T-helper 1 cell treated with Interleukin-12 subunit alpha and Interleukin-12 subunit beta and Interleukin-4 antibody, amounts not matched to agents 30 μg/mL and 1 μg/mL, for 36 hours (primary cell): Measurements from ENCODE around the gene SYNGR1.

ENCODE experiments used
- H3K27ac Mint-ChIP-seq: one replicate; pipeline ENCODE4 v1.8.0; 2021; ENCODE audit warnings: mild to moderate bottlenecking, mixed read lengths
- H3K27me3 Mint-ChIP-seq: one replicate; pipeline ENCODE4 v1.8.0; 2021; ENCODE audit warnings: low read depth, mixed read lengths
- H3K36me3 Mint-ChIP-seq: one replicate; pipeline ENCODE4 v1.8.0; 2021; ENCODE audit warnings: low read depth, mixed read lengths
- H3K4me1 Mint-ChIP-seq: one replicate; pipeline ENCODE4 v1.8.0; 2021; ENCODE audit warnings: low read depth, mixed read lengths
- H3K4me3 Mint-ChIP-seq: one replicate; pipeline ENCODE4 v1.8.0; 2021; ENCODE audit warnings: mild to moderate bottlenecking, moderate library complexity, mixed read lengths
- H3K9me3 Mint-ChIP-seq: one replicate; pipeline ENCODE4 v1.8.0; 2021; ENCODE audit warnings: mixed read lengths

The SYNGR1 gene

GRCh38 chr22:39429916-39430575 is 80.3 kb downstream of the SYNGR1 start:
- Mint-ChIP-seq H3K27me3 (no peaks in the 10 kb centered on the region), H3K4me1 (no peaks in the 10 kb centered on the region), H3K4me3 (no peak overlapping the region), H3K9me3 (no peaks in the 10 kb centered on the region), H3K36me3 (peaks cover 4% of the 10 kb centered on the region), H3K27ac (no peak overlapping the region)

GRCh38 chr22:39430576-39431150 is 80.9 kb downstream of the SYNGR1 start:
- Mint-ChIP-seq H3K9me3 (no peaks in the 10 kb centered on the region), H3K36me3 (peaks cover 4% of the 10 kb centered on the region), H3K4me3 (no peak overlapping the region), H3K4me1 (no peaks in the 10 kb centered on the region), H3K27me3 (no peaks in the 10 kb centered on the region), H3K27ac (no peak overlapping the region)

- no peaks in the 10 kb centered on the region for H3K9me3 Mint-ChIP-seq
- no peaks in the 10 kb centered on the region for H3K4me1 Mint-ChIP-seq
- peaks cover 4% of the 10 kb centered on the region for H3K36me3 Mint-ChIP-seq
- no peak overlapping the region for H3K27ac Mint-ChIP-seq
- no peaks in the 10 kb centered on the region for H3K27me3 Mint-ChIP-seq
- H3K4me3 Mint-ChIP-seq = no peak overlapping the region
These were observed 81.5 kb downstream of the SYNGR1 start for GRCh38 chr22:39431216-39431801.

- Mint-ChIP-seq H3K4me1 (no peaks in the 10 kb centered on the region), H3K9me3 (no peaks in the 10 kb centered on the region), H3K36me3 (peaks cover 4% of the 10 kb centered on the region), H3K27ac (no peak overlapping the region), H3K4me3 (no peak overlapping the region), H3K27me3 (no peaks in the 10 kb centered on the region)
These were observed 82.0 kb downstream of the SYNGR1 start for GRCh38 chr22:39431821-39432251.

- H3K27ac Mint-ChIP-seq = no peak overlapping the region
- peaks cover 2% of the 10 kb centered on the region for H3K36me3 Mint-ChIP-seq
- no peaks in the 10 kb centered on the region for H3K27me3 Mint-ChIP-seq
- H3K9me3 Mint-ChIP-seq = no peaks in the 10 kb centered on the region
- peaks cover 3% of the 10 kb centered on the region for H3K4me1 Mint-ChIP-seq
- no peak overlapping the region for H3K4me3 Mint-ChIP-seq
These were observed 82.6 kb downstream of the SYNGR1 start for GRCh38 chr22:39432361-39432811.

- H3K27me3 Mint-ChIP-seq = no peaks in the 10 kb centered on the region
- H3K4me1 Mint-ChIP-seq = peaks cover 3% of the 10 kb centered on the region
- H3K27ac Mint-ChIP-seq = no peak overlapping the region
- peaks cover 2% of the 10 kb centered on the region for H3K36me3 Mint-ChIP-seq
- no peaks in the 10 kb centered on the region for H3K9me3 Mint-ChIP-seq
- H3K4me3 Mint-ChIP-seq = no peak overlapping the region
These were observed 83.9 kb downstream of the SYNGR1 start for GRCh38 chr22:39433476-39434242.

- peaks cover 3% of the 10 kb centered on the region for H3K4me1 Mint-ChIP-seq
- H3K27ac Mint-ChIP-seq = no peak overlapping the region
- H3K27me3 Mint-ChIP-seq = no peaks in the 10 kb centered on the region
- no peak overlapping the region for H3K4me3 Mint-ChIP-seq
- H3K9me3 Mint-ChIP-seq = no peaks in the 10 kb centered on the region
- peaks cover 2% of the 10 kb centered on the region for H3K36me3 Mint-ChIP-seq
These were observed 84.5 kb downstream of the SYNGR1 start for GRCh38 chr22:39434243-39434653.

GRCh38 chr22:39434721-39435120 is 84.9 kb downstream of the SYNGR1 start:
- Mint-ChIP-seq H3K9me3 (no peaks in the 10 kb centered on the region), H3K4me1 (peaks cover 3% of the 10 kb centered on the region), H3K36me3 (peaks cover 2% of the 10 kb centered on the region), H3K4me3 (no peak overlapping the region), H3K27me3 (no peaks in the 10 kb centered on the region), H3K27ac (no peak overlapping the region)
